Hematopoietic multipotent progenitor cell treated with erythropoietin and hydrocortisone succinate and interleukin-3 and kit ligand, for 17 days (in vitro differentiated cells): ENCODE measurements around the gene RAB3GAP2.
"Not testable (repeated sequence)": the region's sequence is repeated elsewhere in the genome, so short reads cannot be mapped to it uniquely, and the experiment has no call there.

ENCODE experiments used
- DNase-seq: peaks from one replicate; pipeline ENCODE4 v3.0.0-alpha.2; 2015; ENCODE audit warnings: low spot score

Gene RAB3GAP2

DNA sequence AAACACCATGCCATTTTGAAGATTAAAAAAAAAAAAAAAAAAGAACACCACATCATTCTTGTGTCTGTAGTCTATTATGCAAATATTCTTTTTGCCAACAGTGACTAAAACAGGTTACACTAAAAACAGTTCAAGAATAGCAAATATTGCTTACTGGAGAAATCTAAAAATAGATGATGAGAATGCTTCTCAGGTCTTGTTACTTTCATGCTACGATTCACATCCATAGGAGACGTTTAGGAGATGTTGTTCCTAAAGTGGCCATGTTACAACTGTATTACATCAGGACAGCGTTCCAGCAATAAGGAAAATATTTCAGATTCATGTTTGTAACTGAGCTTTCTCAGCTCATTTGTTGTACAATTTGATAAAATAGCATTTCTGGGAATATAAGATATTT lies 32.3 kb downstream of the RAB3GAP2 start:
- DNase-seq: no peak

- DNase-seq: no peak
These were observed 33.0 kb downstream of the RAB3GAP2 start for GRCh38 chr1:220239213-220239612.

DNA sequence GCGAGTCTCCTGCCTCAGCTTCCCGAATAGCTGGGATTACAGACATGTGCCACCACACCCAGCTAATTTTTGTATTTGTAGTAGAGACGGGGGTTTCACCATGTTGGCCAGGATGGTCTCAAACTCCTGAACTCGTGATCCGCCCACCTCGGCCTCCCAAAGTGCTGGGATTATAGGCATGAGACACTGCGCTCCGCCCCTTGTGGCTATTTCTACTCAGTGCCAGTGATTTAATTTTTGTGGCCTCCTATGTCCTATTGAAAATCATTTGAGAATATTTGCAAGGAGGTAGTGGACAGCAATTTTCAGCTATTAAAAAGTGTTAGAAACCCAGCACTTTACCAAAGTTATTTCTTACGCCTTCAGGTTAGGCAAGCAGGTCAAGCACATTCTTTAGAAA lies 36.0 kb downstream of the RAB3GAP2 start:
- DNase-seq: not testable (repeated sequence)

GRCh38 chr1:220235462-220235861 lies 36.8 kb downstream of the RAB3GAP2 start:
- DNase-seq: no peak

- DNase-seq: no peak
These were observed 38.3 kb downstream of the RAB3GAP2 start for GRCh38 chr1:220233927-220234326.

DNA sequence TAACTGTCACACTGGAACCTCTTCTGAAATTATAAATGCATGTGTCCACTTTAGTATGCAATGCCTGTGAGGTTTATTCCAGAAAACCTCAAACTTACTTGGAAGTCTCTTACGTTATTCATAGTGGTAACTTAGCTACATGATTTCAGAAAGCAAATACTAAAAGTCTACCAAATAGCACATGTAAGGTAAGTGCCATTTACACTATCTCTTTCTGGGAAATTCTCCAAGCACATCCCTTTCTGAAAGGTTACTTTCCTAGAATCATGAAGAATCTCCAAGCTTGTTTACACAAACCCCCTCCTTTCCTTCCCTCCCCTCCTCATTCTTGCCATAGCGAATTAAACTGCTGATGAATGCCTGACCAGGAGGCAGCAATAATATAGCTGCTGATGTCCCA lies 42.5 kb downstream of the RAB3GAP2 start:
- DNase-seq: no peak

GRCh38 chr1:220227393-220227792 lies 44.9 kb downstream of the RAB3GAP2 start:
- DNase-seq: no peak

- no peak for DNase-seq
These were observed 45.5 kb downstream of the RAB3GAP2 start for GRCh38 chr1:220226752-220227151.

DNA sequence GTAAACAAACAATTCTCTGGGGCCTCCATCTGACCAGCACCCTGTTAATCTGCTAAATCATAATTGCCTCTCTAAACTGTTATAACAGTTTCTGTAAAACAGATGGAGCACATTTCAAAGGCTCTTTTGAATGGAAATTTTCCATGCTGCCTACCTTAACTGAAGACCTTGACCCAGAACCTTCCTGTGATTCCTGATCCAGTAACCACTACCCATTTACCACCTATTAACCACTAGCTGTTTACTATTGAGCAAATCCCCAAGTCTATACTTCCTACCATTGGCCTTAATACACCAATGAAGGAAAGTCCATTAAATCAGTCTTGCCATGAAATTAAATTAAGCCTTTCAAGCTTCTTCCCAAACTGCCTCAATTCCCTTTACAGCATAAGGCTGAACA lies 46.3 kb downstream of the RAB3GAP2 start:
- DNase-seq: no peak

- DNase-seq: no peak
These were observed 47.6 kb downstream of the RAB3GAP2 start for GRCh38 chr1:220224611-220225124.

DNA sequence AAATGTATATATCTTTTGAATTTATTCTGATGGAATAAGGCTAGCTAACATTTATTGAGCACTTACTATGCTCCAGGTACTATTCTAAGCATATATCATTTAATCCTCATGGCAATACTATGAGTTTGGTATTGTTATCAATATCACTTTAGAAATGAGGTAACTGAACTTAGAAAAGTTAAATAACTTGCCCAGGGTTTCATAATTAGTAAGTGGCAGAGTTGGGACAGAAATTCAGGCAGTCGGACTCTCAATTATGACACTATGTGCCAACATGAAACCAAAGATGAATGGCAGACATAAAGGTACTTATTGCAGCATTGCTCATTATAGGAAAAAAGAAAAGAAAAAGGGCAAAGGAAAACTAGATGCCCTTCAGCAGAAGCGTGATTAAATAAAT lies 48.2 kb downstream of the RAB3GAP2 start:
- DNase-seq: no peak

DNA sequence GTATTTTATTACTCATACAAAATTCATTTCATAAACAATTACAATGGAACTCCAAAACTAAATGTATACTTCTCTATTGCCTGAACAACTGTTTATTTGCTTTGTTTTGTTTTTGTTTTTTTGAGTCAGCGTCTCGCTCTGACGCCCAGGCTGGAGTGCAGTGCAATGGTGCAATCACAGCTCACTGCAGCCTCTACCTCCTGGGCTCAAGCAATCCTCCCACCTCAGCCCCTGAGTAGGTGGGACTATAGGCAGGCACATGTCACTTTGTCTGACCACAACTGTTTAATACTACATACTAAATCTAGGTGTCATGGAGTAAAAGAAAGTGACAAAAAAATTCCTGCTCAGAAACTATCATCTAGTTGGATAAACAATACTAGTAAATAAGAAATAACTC lies 49.3 kb downstream of the RAB3GAP2 start:
- no peak for DNase-seq

DNA sequence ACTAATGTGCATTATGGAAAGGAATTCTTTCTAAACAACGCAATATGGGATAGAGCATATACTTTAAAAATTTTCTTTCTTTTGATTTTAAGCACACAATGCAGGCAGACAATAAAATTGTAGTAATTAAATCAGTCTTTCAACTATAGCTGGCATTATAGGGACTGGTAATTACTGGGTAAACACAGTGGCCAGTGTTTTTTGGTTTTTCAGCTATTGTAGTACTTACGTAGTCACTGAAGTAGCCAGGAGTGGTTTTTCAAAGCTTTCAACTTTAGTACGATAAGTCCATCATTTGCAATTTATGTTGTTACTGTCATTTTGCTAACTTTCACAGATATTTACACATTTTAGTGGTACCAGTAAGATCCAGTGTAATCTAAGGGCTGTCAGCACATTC lies 50.6 kb downstream of the RAB3GAP2 start:
- DNase-seq: no peak

GRCh38 chr1:220221269-220221668 lies 51.0 kb downstream of the RAB3GAP2 start:
- DNase-seq: no peak

GRCh38 chr1:220220699-220221040 lies 51.6 kb downstream of the RAB3GAP2 start:
- not testable (repeated sequence) for DNase-seq

GRCh38 chr1:220219865-220220698 lies 52.2 kb downstream of the RAB3GAP2 start:
- DNase-seq: no peak

GRCh38 chr1:220219136-220219442 lies 53.2 kb downstream of the RAB3GAP2 start:
- no peak for DNase-seq

DNA sequence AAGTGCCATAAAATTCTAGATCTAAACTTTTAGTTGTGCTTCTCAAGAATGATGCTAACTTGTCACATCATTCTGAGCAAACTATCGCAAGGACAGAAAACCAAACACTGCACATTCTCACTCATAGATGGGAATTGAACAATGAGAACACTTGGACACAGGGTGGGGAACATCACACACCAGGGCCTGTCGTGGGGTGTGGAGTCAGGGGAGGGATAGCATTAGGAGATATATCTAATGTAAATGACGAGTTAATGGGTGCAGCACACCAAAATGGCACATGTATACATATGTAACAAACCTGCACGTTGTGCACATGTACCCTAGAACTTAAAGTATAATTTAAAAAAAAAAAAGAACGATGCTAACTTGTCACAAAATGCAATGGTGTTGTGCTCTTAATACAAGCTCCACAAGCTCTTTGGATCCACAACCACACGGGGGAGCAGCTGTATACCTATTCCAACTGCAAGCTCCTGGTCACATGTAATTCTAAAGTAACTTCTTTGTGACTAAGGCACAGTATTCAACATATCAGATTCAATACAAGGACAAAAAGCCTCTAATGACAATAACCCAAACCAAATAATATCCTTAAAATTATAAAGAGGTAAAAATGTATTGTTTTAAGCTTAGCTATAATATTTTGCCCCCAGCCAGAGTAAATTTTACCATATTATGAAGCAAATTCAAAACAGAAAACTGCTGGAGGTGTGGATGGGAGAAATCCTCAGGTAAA lies 53.7 kb downstream of the RAB3GAP2 start:
- peak; percentile 37 for DNase-seq

- DNase-seq: peak; percentile 45
These were observed 54.8 kb downstream of the RAB3GAP2 start for GRCh38 chr1:220217383-220217988.

DNA sequence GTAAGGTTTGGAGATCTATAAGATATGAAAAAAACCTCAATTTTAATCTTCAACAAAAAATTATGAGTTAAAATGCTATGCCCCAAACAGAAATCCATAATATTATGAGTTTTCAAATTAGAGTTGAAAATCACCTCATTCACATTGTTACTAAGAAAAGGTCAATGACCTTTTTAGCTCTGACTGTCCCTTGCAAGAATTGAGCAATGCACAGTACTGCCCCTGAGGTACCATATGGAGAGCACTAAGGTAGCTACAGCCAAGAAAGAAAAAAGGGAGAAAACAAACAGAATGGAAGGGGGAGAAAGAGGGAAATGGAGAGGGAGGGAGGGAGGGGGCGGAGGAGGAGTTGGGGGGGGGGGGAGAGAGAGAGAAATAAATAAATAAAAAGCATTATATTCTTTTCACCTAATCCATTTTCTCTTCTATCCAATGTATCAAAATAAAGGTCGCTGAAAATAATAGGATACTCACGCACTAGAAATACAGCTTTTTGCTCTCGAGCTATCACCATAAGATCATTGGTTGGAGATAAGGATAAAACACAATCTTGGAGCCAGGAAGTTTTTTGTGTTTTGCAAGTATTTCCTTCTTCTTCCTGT lies 58.8 kb downstream of the RAB3GAP2 start:
- no peak for DNase-seq

DNA sequence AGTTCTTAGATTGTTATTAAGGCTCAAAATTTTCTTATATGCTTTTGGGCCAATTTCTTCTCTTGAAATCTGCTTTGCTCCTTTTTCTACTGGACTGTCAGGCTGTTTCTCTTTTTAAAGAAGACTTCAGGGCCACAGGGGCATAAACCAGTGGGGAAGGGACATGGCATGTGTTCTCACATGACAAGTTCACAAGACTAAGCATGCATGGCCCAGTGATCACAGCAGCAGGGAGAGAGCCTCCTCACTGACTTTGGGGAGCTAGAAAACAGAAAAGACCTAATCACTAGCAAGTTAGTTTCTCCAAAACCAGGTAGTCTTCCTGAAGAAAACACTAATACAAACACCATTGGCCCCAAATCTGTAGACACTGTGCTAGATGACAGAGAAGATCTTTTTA lies 64.8 kb downstream of the RAB3GAP2 start:
- DNase-seq: no peak

- not testable (repeated sequence) for DNase-seq
These were observed 67.5 kb downstream of the RAB3GAP2 start for GRCh38 chr1:220204758-220205157.

DNA sequence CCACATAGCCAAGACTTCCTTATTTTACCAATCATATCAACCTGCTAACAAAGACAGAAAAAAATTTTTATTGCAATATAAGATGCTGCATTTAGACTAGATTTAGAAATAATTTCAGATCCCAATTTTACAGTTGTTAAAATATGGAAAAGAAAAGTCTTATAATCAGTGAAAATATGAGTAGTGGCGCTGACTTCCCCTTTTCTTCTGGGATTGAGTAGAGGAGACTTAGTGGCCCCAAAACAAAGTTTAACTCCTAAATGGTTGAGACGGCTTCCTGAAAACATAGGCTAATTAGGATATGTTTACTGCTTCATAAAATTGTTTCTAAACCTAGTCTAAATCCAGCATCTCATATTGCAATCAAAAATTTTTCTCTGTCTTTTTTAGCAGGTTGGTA lies 68.4 kb downstream of the RAB3GAP2 start:
- DNase-seq: no peak
